Liver (tissue), 3 donors: ENCODE results near the gene ARNT2.

ENCODE experiments used
- ATF3 ChIP-seq: IDR thresholded peaks from 2 replicates; pipeline ENCODE4 v1.6.1; 2016; ENCODE audit warnings: antibody characterized with exemption
- CTCF ChIP-seq: fragments of 150-350 bp; IDR thresholded peaks from 2 replicates; pipeline ENCODE4 v1.5.1; 2017; ENCODE audit warnings: improper control_type of control experiment, low read depth, low read length; ENCODE audit not compliant: missing input control
- FOXA1 ChIP-seq: IDR thresholded peaks from 2 replicates; pipeline ENCODE4 v1.6.1; 2016; ENCODE audit warnings: antibody characterized with exemption
- GABPA ChIP-seq, 2 donors: IDR thresholded peaks in 1 of 2; conservative IDR thresholded peaks in 1 of 2; 2 replicates each; pipeline ENCODE4 v1.6.1; 2016; ENCODE audit warnings: antibody characterized with exemption in 2 of 2, mild to moderate bottlenecking in 1 of 2, moderate library complexity in 1 of 2
- REST ChIP-seq: IDR thresholded peaks from 2 replicates; pipeline ENCODE4 v1.6.1; 2016; ENCODE audit warnings: antibody characterized with exemption, mild to moderate bottlenecking
- YY1 ChIP-seq: IDR thresholded peaks from 2 replicates; pipeline ENCODE4 v1.6.1; 2016; ENCODE audit warnings: antibody characterized with exemption, mild to moderate bottlenecking
- donor health status: healthy.
- donor health status: healthy.

GRCh38 chr15:80480171-80480811, 76.1 kb downstream of the ARNT2 start:
- TF ChIP-seq ATF3 (no peak), CTCF (no peak), FOXA1 (no peak), YY1 (no peak), GABPA (IDR thresholded peaks at IDR 0.05 in 1 of 2, conservative IDR thresholded peaks at IDR 0.05 in 1 of 2) (no peak), REST (no peak)
